Measurements from ENCODE around the gene FUT2.
"Not testable (repeated sequence)": the region's sequence is repeated elsewhere in the genome, so short reads cannot be mapped to it uniquely, and the experiment has no call there.

Gene FUT2

GRCh38 chr19:48695743-48696352 lies at the start of gene FUT2:
TSS of gene FUT2 (plus strand) at chr19:48695971. CDS start at chr19:48702957, 6,986 bp downstream.
- no peak for DNase-seq

DNA sequence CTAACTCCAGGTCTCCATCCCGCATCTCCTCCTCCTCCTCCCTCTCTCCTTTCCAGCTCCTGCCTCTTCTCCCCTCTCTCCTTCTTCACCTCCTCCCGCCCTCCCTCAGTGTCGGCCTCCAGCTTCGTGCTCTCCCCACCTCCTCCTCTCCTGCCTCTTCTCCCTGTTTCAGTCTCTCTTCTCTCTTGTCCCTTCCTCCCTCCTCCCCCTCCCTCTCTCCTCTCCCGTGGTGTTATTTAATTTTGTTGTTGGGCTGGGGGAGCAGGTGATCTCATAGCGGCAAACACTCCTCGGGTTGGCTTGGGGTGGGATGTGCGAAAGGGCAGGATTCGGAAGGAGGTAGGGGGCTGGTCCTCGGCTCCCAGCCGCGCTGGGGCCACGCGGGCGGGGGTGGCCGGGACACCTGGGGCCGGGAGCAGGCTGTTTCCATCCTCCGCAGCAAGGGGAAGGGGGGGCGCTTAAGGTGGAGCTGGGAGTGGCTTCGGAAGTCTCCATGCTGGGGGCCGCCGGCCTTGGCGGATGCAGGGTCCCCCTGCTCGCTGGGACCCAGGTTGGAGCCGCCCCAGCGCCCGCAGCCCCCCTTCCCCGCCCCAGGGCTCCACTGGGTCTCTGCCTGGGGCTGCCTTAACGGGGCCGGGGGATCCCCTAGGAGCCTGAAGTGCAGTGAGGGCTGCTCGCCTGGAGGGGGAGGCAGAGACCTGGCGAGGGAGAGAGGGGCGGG lies 49.6 kb upstream of the FUT2 start, which contains the start of gene CA11:
CA11 (minus strand) TSS at position 187 of the 721 bp plus-strand sequence. CDS start 555 bp downstream, outside the sequence.
- DNase-seq: peak; percentile 93

GRCh38 chr19:48646722-48647216 lies 49.0 kb upstream of the FUT2 start:
- DNase-seq: no peak

GRCh38 chr19:48648134-48648533 lies 47.6 kb upstream of the FUT2 start:
- no peak for DNase-seq

- no peak for DNase-seq
Measured at GRCh38 chr19:48650974-48651682, 44.6 kb upstream of the FUT2 start.

GRCh38 chr19:48651683-48652048 lies 44.1 kb upstream of the FUT2 start:
- no peak for DNase-seq

DNA sequence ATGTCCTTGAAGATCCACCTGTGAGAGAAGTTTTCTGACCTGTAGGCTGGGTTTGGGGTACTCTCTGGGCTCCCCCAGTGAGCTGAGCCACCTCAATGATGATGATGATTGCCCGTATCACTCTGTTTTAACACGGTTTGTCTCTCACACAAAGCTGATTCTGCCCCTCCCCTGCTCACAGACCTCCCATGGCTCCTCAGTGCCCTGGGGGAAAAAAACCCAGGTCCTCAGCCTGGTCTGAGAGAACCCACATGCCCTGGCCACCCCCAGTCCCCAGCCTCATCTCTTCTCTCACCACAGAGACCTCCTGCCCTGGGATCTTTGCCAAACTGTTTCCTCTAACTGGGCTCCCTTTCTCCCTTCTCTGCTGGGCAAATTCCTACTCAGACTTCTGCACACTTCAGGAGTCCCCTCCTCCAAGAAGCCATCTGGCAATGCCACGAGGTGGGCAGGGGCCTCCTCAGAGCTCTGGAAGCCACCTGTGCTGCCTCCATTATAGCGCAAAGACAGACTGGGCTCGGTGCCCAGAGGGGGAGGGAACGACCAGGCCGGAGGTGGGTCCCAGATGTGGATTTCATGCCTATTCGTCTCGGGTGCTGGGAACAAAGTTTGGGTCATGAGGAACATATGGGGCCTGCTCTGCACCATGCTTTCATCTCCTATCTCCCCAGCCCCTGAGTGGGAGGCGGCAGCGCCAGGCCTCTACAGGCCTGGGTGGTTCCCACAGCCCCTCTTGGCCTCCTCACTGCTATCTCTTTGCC lies 41.3 kb upstream of the FUT2 start:
- peak; percentile 11 for DNase-seq

- no peak for DNase-seq
Measured at GRCh38 chr19:48656840-48657474, 38.8 kb upstream of the FUT2 start.

DNA sequence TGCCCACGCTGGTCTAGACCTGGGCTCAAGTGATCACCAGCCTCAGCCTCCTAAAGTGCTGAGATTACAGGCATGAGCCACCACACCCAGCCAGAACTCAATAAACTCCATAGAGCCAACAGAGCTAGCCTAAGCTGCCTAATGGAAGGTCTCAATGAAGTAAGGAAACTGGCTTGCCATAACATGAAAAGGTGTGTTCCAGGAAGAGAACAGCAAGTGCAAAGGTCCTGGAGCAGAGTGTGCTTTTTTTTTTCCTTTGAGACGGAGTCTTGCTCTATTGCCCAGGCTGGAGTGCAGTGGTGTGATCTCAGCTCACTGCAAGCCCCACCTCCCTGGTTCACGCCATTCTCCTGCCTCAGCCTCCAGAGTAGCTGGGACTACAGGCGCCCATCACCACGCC lies 37.9 kb upstream of the FUT2 start:
- DNase-seq: not testable (repeated sequence)

- no peak for DNase-seq
Measured at GRCh38 chr19:48658483-48658882, 37.3 kb upstream of the FUT2 start.

GRCh38 chr19:48659768-48660167 lies 36.0 kb upstream of the FUT2 start:
- no peak for DNase-seq

DNA sequence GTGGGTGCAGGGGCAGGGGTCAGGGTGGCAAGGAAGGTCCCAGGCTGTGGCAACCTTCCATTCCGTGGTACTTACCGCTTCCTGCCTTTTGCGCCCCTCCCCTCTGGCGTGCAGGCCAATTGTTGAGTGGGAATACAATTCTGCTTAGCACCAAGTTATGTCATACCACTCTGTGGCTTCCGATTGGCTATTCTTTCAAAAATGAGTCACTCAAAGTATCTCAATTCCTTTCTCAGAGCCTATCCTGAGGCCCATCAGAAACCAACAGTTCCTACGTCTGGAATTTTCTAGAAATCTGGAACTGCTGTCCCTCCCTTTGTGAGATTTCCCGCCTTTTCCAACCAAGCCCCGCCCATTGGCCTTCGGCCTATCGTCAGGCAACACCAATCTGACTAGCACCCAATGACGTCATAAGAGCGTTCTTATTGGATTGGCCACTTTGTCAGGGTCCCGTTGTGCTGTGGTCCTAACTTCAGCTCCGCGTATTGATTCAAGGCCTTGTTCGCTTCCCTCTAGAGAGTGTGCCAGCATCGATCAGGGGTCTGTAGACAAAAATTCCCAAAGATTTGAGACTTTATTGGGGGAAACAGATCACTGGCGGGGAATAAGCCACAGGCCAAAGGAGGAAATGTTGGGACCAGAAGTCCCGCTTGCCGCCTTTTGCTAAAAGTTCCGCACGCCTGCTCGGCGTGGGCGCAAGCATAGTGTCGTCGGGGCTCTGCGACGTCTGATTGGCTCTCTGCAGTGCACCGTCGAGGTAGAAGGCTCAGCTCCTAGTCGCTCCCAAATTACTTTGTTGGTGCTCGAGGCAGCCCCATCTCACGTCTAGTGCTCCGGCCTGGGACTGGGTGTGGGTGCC lies 34.7 kb upstream of the FUT2 start:
- DNase-seq: no peak

GRCh38 chr19:48661711-48662090 lies 34.1 kb upstream of the FUT2 start:
- DNase-seq: no peak

GRCh38 chr19:48663667-48664066 lies 32.1 kb upstream of the FUT2 start:
- no peak for DNase-seq

DNA sequence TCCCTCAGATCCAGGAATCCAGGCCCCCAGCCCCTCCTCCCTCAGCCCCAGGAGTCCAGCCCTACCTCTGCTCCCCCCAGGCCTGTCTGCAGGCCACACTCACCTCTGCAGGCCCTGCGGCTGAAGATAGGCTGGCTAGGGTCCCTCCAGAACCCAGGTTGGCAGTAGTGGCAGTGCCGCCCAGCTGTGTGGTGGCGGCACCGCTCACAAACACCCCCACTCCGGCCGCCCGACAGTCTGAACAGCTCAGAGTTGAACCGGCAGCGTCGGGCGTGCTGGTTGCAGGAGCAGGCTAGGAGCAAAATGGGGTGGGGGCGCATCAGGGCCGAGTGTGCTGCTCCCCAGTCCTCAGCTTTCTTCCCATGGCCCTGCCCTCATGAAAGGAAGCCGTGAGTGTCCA lies 31.3 kb upstream of the FUT2 start:
- no peak for DNase-seq

DNA sequence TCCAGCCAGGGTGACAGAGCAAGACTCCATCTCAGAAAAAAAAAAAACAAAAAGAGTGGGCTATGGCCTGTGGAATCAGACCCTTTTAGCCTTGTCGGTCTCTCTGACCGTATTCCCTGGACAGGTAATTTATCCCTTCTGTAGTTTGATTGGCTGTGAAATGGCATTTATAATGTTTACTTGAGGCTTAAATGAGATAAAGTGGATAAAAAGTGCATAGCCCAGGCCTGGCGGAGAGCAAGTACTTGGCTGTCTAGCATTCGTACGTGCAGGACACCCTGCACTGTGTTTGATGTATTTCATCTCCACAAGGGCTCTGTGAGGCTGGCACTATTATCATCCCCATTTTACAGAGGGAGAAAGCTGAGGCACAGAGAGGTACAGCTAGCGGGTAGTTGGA lies 30.0 kb upstream of the FUT2 start:
- no peak for DNase-seq

GRCh38 chr19:48668332-48668731 lies 27.4 kb upstream of the FUT2 start:
- DNase-seq: no peak

GRCh38 chr19:48668761-48669160 lies 27.0 kb upstream of the FUT2 start:
- DNase-seq: no peak

DNA sequence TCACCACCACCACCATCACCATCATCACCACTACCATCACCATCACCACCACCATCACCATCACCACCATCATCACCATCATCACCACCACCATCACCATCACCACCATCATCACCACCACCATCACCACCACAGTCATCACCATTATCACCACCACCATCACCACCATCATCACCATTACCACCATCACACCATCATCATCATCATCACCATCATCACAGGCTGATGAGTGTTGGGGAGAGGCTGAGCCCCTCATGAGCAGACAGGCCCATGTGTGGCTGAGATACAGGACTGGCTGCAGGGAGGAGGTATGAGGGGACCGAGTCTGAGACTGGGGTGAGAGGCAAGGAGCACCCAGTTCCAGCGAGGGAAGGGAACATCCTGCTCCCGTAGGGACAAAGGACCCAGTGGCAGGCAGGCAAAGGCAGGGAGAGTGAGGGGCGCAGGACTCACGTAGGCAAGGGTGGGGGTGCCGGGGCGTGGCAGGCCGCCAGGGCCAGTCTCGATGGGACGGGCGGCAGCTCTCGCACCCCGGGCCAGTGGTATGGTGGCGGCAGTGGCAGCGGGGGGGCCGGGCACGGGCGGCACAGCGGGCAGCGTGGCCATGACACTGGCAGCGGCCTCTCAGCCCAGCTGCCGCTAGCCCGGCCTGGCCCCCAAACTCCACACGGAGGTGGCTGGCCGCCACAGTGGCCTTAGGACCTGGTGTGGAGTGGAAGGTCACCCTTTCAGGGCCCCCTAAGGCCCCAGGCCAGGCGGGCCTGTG lies 25.7 kb upstream of the FUT2 start:
- no peak for DNase-seq

GRCh38 chr19:48670699-48671445 lies 24.9 kb upstream of the FUT2 start:
- DNase-seq: no peak
